ENCODE data around the gene CTIF. TPM values are rescaled to one million over a fixed set of nuclear protein-coding genes. Genes with fewer than 3 reads are reported as not detected.
A peak's percentile ranks its signal among the peaks of the same experiment; 100 is the strongest.

Gene CTIF
- total and polyA plus RNA-seq, 5 donors, result 41.0 to 78.2 (median 48.5) TPM

- Histone ChIP-seq H3K27ac (ENCODE audit: low read length) (no peak overlapping the region), H3K4me3 (ENCODE audit: low read length) (no peak overlapping the region), H3K9me3 (ENCODE audit: control insufficient read depth, low read length) (no peaks in the 10 kb centered on the region), H3K27me3 (ENCODE audit: control insufficient read depth, insufficient read depth) (no peaks in the 10 kb centered on the region), H3K4me1 (ENCODE audit: control insufficient read depth, insufficient read depth, low read length) (no peaks in the 10 kb centered on the region)
- intact Hi-C loops (cut with DNase I), result no loop called here
- no peak for ATAC-seq
- 65% methylated on average over 13 of the region's 13 CpGs for WGBS
- DNase-seq, result peak in 1 of 3 donors; percentile 26
Observed at GRCh38 chr18:48622911-48623431, 84.1 kb downstream of the CTIF start.

DNA sequence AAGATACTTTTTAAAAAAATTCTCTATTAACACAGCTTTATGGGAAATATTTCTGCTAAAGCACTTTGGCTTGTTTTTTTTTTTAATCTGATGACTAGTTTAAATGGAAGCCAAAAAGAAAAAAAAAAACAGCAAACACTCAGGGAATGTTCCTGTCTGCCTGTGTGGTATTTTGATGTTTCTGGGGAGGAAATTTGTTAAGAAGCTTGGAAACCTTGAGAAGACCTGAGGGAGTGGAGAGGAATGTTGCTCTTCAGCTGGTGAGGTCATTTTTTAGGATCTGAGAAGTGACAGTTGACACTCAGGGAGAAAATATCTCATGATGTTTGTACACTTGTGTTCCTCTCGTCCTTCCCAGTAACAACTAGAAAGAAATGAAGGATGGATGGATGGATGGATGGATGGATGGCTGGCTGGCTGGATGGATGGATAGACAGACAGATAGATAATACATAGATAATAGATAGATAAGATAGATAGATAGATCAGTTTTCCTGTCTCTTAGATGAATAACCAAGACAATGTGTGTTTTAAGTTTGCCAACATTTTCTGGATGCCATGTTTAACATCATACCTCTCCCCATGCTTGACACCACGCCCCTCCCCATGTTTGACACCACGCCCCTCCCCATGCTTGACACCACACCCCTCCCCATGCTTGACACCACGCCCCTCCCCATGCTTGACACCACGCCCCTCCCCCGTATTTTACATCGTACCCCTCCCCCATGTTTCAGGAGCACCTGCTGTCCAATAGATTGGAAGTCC, 84.8 kb downstream of the CTIF start:
- 83% methylated on average over 7 of the region's 7 CpGs for WGBS
- peak in 1 of 3 donors; percentile 22 for DNase-seq
- no peak for ATAC-seq
- H3K4me3 ChIP-seq (ENCODE audit: low read length), result no peak overlapping the region
- intact Hi-C loops (cut with DNase I), result no loop called here
- H3K4me1 ChIP-seq (ENCODE audit: control insufficient read depth, insufficient read depth, low read length), result no peaks in the 10 kb centered on the region
- H3K27me3 ChIP-seq (ENCODE audit: control insufficient read depth, insufficient read depth), result no peaks in the 10 kb centered on the region
- no peaks in the 10 kb centered on the region for H3K9me3 ChIP-seq (ENCODE audit: control insufficient read depth, low read length)
- H3K27ac ChIP-seq (ENCODE audit: low read length), result no peak overlapping the region

DNA sequence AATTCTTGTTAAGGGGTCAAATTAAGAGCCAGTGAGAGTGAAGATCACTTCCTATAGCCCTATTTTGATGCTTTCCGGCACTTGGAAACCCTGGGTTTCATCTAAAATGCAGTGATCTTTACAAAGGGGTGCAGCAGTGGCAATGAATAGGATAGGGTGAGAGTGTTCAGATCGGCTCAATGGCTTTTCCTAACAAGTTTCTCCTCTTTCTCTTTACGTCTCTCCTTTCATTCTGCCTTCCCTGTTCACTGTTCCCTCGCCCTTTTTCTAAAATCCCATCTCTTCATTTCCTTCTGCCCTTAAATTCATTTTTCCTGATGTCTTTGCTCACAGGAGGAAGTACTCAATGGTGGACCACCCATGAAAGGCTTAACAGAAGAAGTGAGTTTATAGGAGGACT, 86.0 kb downstream of the CTIF start:
- no peak for DNase-seq
- intact Hi-C loops (cut with DNase I), result no loop called here
- WGBS, result 94% methylated on average over 4 of the region's 4 CpGs

DNA sequence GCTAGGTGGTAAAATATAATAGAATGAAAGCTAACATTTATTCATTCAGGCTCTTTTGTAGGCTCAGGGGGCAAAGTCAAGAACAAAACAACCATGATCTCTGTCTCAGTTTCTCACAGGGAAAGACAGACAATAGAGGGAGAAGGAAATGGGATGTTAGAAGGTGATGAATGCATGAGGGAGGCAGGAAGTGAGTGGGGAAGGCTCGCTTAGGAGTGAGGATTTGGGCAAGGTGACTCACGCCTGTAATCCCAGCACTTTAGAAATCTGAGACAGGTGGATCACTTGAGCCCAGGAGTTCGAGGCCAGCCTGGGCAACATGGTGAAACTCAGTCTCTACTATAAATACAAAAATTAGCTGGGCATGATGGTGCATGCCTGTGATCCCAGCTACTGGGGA, 88.4 kb downstream of the CTIF start:
- H3K4me1 ChIP-seq (ENCODE audit: control insufficient read depth, insufficient read depth, low read length), result no peaks in the 10 kb centered on the region

More for the DNA sequence above, 86.0 kb downstream of the CTIF start:
- no peak for ATAC-seq
- no peaks in the 10 kb centered on the region for H3K9me3 ChIP-seq (ENCODE audit: control insufficient read depth, low read length)
- no peak overlapping the region for H3K4me3 ChIP-seq (ENCODE audit: low read length)
- no peak overlapping the region for H3K27ac ChIP-seq (ENCODE audit: low read length)
- no peaks in the 10 kb centered on the region for H3K27me3 ChIP-seq (ENCODE audit: control insufficient read depth, insufficient read depth)
- no peaks in the 10 kb centered on the region for H3K4me1 ChIP-seq (ENCODE audit: control insufficient read depth, insufficient read depth, low read length)

DNA sequence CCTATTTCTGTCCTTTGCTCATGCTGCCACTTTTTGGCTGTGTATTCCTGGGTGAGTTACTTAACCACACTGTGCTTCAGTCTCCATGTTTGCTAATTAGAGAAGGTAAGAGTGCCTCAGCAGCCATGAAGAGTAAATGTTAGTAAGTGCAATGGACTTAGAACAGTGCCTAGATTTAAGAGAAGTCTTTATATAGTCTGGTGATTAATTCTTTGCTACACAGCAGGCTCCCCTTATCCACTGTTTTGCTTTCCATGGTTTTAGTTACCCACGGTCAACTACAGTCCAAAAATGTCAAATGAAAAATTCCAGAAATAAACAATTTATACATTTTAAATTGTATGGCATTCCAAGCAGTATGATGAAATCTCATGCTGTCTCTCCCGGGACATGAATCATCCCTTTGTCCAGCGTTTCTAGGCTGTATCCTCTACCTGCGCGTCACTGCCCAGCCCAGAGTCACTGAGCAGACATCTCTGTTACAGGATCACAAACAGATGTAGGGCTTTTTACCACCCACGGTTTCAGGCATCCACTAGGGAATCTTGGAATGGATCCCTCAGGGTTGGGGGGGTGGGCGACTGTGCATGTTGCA, 91.0 kb downstream of the CTIF start:
- 68% methylated on average over 7 of the region's 7 CpGs for WGBS
- Histone ChIP-seq H3K27ac (ENCODE audit: low read length) (no peak overlapping the region), H3K27me3 (ENCODE audit: control insufficient read depth, insufficient read depth) (no peaks in the 10 kb centered on the region), H3K4me1 (ENCODE audit: control insufficient read depth, insufficient read depth, low read length) (no peaks in the 10 kb centered on the region), H3K9me3 (ENCODE audit: control insufficient read depth, low read length) (no peaks in the 10 kb centered on the region), H3K4me3 (ENCODE audit: low read length) (no peak overlapping the region)
- intact Hi-C loops (cut with DNase I), result no loop called here
- DNase-seq (no peak), ATAC-seq (no peak)

More for the DNA sequence above, 88.4 kb downstream of the CTIF start:
- H3K27me3 ChIP-seq (ENCODE audit: control insufficient read depth, insufficient read depth), result no peaks in the 10 kb centered on the region
- DNase-seq (no peak), ATAC-seq (no peak)
- WGBS, result 89% methylated on average over 3 of the region's 3 CpGs
- no peaks in the 10 kb centered on the region for H3K9me3 ChIP-seq (ENCODE audit: control insufficient read depth, low read length)
- no peak overlapping the region for H3K4me3 ChIP-seq (ENCODE audit: low read length)
- intact Hi-C loops (cut with DNase I), result no loop called here
- H3K27ac ChIP-seq (ENCODE audit: low read length), result no peak overlapping the region

GRCh38 chr18:48631851-48632250, 93.0 kb downstream of the CTIF start:
- no peaks in the 10 kb centered on the region for H3K4me1 ChIP-seq (ENCODE audit: control insufficient read depth, insufficient read depth, low read length)
- no peak overlapping the region for H3K4me3 ChIP-seq (ENCODE audit: low read length)
- intact Hi-C loops (cut with DNase I), result no loop called here
- no peak for ATAC-seq
- WGBS, result 96% methylated on average over 6 of the region's 6 CpGs
- H3K27me3 ChIP-seq (ENCODE audit: control insufficient read depth, insufficient read depth), result no peaks in the 10 kb centered on the region
- H3K27ac ChIP-seq (ENCODE audit: low read length), result no peak overlapping the region
- H3K9me3 ChIP-seq (ENCODE audit: control insufficient read depth, low read length), result no peaks in the 10 kb centered on the region
- no peak for DNase-seq

GRCh38 chr18:48632676-48633257, 93.9 kb downstream of the CTIF start:
- intact Hi-C loops (cut with DNase I), result no loop called here
- 93% methylated on average over 9 of the region's 12 CpGs for WGBS
- ATAC-seq (no peak), DNase-seq (no peak)
- Histone ChIP-seq H3K4me1 (ENCODE audit: control insufficient read depth, insufficient read depth, low read length) (no peaks in the 10 kb centered on the region), H3K9me3 (ENCODE audit: control insufficient read depth, low read length) (no peaks in the 10 kb centered on the region), H3K27ac (ENCODE audit: low read length) (no peak overlapping the region), H3K27me3 (ENCODE audit: control insufficient read depth, insufficient read depth) (no peaks in the 10 kb centered on the region), H3K4me3 (ENCODE audit: low read length) (no peak overlapping the region)

DNA sequence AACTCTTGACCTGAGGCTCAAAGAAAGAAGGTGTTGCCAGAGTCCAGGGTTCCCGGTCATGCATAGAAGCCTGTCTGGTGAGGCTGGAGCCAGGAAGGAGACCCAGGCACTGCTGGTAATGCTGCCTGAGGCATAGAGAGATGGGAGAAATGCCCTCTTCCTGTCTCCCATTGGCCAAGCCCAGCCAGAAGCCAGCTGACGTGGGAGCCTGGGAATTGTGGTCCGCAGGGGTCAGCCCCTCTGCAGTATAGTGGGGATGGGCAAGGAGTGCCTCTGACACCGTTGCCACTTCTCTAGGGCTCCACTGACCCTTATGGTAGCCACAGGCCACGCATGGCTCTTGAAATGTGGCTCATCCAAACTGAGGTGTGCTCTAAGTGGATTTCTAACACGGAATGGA, 95.7 kb downstream of the CTIF start:
- H3K9me3 ChIP-seq (ENCODE audit: control insufficient read depth, low read length), result no peaks in the 10 kb centered on the region
- DNase-seq, result no peak
- no peak overlapping the region for H3K27ac ChIP-seq (ENCODE audit: low read length)
- H3K4me3 ChIP-seq (ENCODE audit: low read length), result no peak overlapping the region
- no peaks in the 10 kb centered on the region for H3K4me1 ChIP-seq (ENCODE audit: control insufficient read depth, insufficient read depth, low read length)
- intact Hi-C loops (cut with DNase I), result no loop called here
- H3K27me3 ChIP-seq (ENCODE audit: control insufficient read depth, insufficient read depth), result no peaks in the 10 kb centered on the region
- ATAC-seq, result no peak
- 92% methylated on average over 6 of the region's 6 CpGs for WGBS

DNA sequence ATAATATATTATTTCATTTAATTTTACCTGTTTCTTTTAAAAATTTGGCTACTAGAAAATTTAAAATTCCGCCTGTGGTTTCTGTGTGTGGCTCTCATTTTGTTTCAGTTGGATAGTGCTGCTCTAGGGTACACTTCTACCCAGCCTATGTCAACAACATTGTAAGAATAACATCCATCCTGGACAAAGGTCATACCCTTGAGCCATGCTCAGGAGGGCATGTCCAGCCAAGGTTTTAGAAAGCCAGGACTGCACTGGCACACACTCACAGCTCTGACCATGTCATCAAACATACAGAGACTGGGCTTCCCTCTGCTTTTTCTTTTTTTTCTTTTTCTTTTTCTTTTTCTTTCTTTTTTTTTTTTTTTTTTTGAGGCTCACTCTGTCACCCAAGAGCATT, 96.1 kb downstream of the CTIF start:
- no peak for ATAC-seq

GRCh38 chr18:48635806-48636205, 97.0 kb downstream of the CTIF start:
- ATAC-seq, result no peak
- Histone ChIP-seq H3K9me3 (ENCODE audit: control insufficient read depth, low read length) (no peaks in the 10 kb centered on the region), H3K4me1 (ENCODE audit: control insufficient read depth, insufficient read depth, low read length) (no peaks in the 10 kb centered on the region), H3K27me3 (ENCODE audit: control insufficient read depth, insufficient read depth) (no peaks in the 10 kb centered on the region), H3K27ac (ENCODE audit: low read length) (no peak overlapping the region), H3K4me3 (ENCODE audit: low read length) (no peak overlapping the region)
- peak in 1 of 3 donors; percentile 19 for DNase-seq
- intact Hi-C loops (cut with DNase I), result no loop called here
- 94% methylated on average over 2 of the region's 2 CpGs for WGBS

More for the DNA sequence above, 96.1 kb downstream of the CTIF start:
- intact Hi-C loops (cut with DNase I), result no loop called here
- Histone ChIP-seq H3K27ac (ENCODE audit: low read length) (no peak overlapping the region), H3K4me1 (ENCODE audit: control insufficient read depth, insufficient read depth, low read length) (no peaks in the 10 kb centered on the region), H3K9me3 (ENCODE audit: control insufficient read depth, low read length) (no peaks in the 10 kb centered on the region), H3K27me3 (ENCODE audit: control insufficient read depth, insufficient read depth) (no peaks in the 10 kb centered on the region), H3K4me3 (ENCODE audit: low read length) (no peak overlapping the region)
- 98% methylated on average over 1 of the region's 1 CpG for WGBS
- no peak for DNase-seq

DNA sequence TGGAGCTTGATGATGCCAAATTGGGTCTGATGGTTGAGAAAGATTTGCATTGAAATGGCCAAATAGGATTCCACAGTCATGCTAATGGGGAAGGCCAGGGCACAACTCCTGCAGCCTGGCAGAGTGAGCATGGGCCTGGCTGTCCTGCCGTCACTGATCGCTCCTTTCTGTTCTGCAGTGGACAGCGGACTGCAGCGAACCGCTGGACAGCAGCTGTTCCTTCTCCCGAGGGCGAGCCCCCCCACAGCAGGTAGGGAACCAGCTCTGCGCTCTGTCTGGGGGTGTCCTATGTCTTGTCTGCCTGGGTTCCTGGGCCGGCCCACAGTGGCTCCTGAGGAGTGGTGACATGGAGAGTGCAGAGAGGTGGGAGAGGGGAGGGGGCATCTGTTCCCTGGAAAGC, 97.6 kb downstream of the CTIF start:
- Histone ChIP-seq H3K27ac (ENCODE audit: low read length) (no peak overlapping the region), H3K4me1 (ENCODE audit: control insufficient read depth, insufficient read depth, low read length) (no peaks in the 10 kb centered on the region), H3K27me3 (ENCODE audit: control insufficient read depth, insufficient read depth) (no peaks in the 10 kb centered on the region), H3K9me3 (ENCODE audit: control insufficient read depth, low read length) (no peaks in the 10 kb centered on the region), H3K4me3 (ENCODE audit: low read length) (no peak overlapping the region)
- ATAC-seq (peak in 1 of 2 donors; percentile 21), DNase-seq (no peak)
- WGBS, result 94% methylated on average over 9 of the region's 9 CpGs
- intact Hi-C loops (cut with DNase I), result no loop called here
